ENCODE data around the gene ABI1. TPM values are rescaled to one million over a fixed set of nuclear protein-coding genes. Genes with fewer than 3 reads are reported as not detected.
"Not testable (repeated sequence)": the region's sequence is repeated elsewhere in the genome, so short reads cannot be mapped to it uniquely, and the experiment has no call there.

The ABI1 gene
- total RNA-seq, 1 experiment from 2014 or later = 44.4 TPM

- no peak for DNase-seq (ENCODE audit: low read depth, low spot score)
- in situ Hi-C loops (cut with HindIII; ENCODE audit: low pct_unique_long_range_greater_than_20kb, low sequenced_read_pairs) = no loop called here
Observed at GRCh38 chr10:26790221-26790995, 70.3 kb downstream of the ABI1 start.

GRCh38 chr10:26789779-26790178 lies 71.0 kb downstream of the ABI1 start:
- in situ Hi-C loops (cut with HindIII; ENCODE audit: low pct_unique_long_range_greater_than_20kb, low sequenced_read_pairs); DNase-seq (ENCODE audit: low read depth, low spot score): not testable (repeated sequence)

GRCh38 chr10:26787362-26787761 lies 73.4 kb downstream of the ABI1 start:
- in situ Hi-C loops (cut with HindIII; ENCODE audit: low pct_unique_long_range_greater_than_20kb, low sequenced_read_pairs) = no loop called here
- no peak for DNase-seq (ENCODE audit: low read depth, low spot score)

- in situ Hi-C loops (cut with HindIII; ENCODE audit: low pct_unique_long_range_greater_than_20kb, low sequenced_read_pairs) = no loop called here
Observed at GRCh38 chr10:26781797-26782196, 79.0 kb downstream of the ABI1 start.

GRCh38 chr10:26780793-26781601 lies 79.8 kb downstream of the ABI1 start:
- DNase-seq (ENCODE audit: low read depth, low spot score) = no peak
- in situ Hi-C loops (cut with HindIII; ENCODE audit: low pct_unique_long_range_greater_than_20kb, low sequenced_read_pairs) = no loop called here

More at GRCh38 chr10:26781797-26782196, 79.0 kb downstream of the ABI1 start:
- no peak for DNase-seq (ENCODE audit: low read depth, low spot score)

- no peak for DNase-seq (ENCODE audit: low read depth, low spot score)
- in situ Hi-C loops (cut with HindIII; ENCODE audit: low pct_unique_long_range_greater_than_20kb, low sequenced_read_pairs) = no loop called here
Observed at GRCh38 chr10:26780106-26780792, 80.5 kb downstream of the ABI1 start.

- DNase-seq (ENCODE audit: low read depth, low spot score) = no peak
- in situ Hi-C loops (cut with HindIII; ENCODE audit: low pct_unique_long_range_greater_than_20kb, low sequenced_read_pairs) = no loop called here
Observed at GRCh38 chr10:26779176-26779860, 81.4 kb downstream of the ABI1 start.

GRCh38 chr10:26777686-26778085 lies 83.1 kb downstream of the ABI1 start:
- no peak for DNase-seq (ENCODE audit: low read depth, low spot score)
- in situ Hi-C loops (cut with HindIII; ENCODE audit: low pct_unique_long_range_greater_than_20kb, low sequenced_read_pairs) = no loop called here

GRCh38 chr10:26776258-26776657 lies 84.5 kb downstream of the ABI1 start:
- DNase-seq (ENCODE audit: low read depth, low spot score) = no peak
- in situ Hi-C loops (cut with HindIII; ENCODE audit: low pct_unique_long_range_greater_than_20kb, low sequenced_read_pairs) = no loop called here

GRCh38 chr10:26773633-26774032 lies 87.1 kb downstream of the ABI1 start:
- in situ Hi-C loops (cut with HindIII; ENCODE audit: low pct_unique_long_range_greater_than_20kb, low sequenced_read_pairs) = no loop called here
- no peak for DNase-seq (ENCODE audit: low read depth, low spot score)

- DNase-seq (ENCODE audit: low read depth, low spot score) = no peak
- in situ Hi-C loops (cut with HindIII; ENCODE audit: low pct_unique_long_range_greater_than_20kb, low sequenced_read_pairs) = no loop called here
Observed at GRCh38 chr10:26770069-26770468, 90.7 kb downstream of the ABI1 start.

- no peak for DNase-seq (ENCODE audit: low read depth, low spot score)
- in situ Hi-C loops (cut with HindIII; ENCODE audit: low pct_unique_long_range_greater_than_20kb, low sequenced_read_pairs) = no loop called here
Observed at GRCh38 chr10:26765549-26765948, 95.2 kb downstream of the ABI1 start.

- no peak for DNase-seq (ENCODE audit: low read depth, low spot score)
- in situ Hi-C loops (cut with HindIII; ENCODE audit: low pct_unique_long_range_greater_than_20kb, low sequenced_read_pairs) = no loop called here
Observed at GRCh38 chr10:26759008-26759407, 101.8 kb downstream of the ABI1 start.

GRCh38 chr10:26755443-26755903 lies 105.3 kb downstream of the ABI1 start:
- in situ Hi-C loops (cut with HindIII; ENCODE audit: low pct_unique_long_range_greater_than_20kb, low sequenced_read_pairs) = no loop called here
- peak; percentile 13 for DNase-seq (ENCODE audit: low read depth, low spot score)

- in situ Hi-C loops (cut with HindIII; ENCODE audit: low pct_unique_long_range_greater_than_20kb, low sequenced_read_pairs) = no loop called here
- DNase-seq (ENCODE audit: low read depth, low spot score) = no peak
Observed at GRCh38 chr10:26746061-26746460, 114.7 kb downstream of the ABI1 start.

GRCh38 chr10:26743841-26744240 lies 116.9 kb downstream of the ABI1 start:
- DNase-seq (ENCODE audit: low read depth, low spot score) = no peak
- in situ Hi-C loops (cut with HindIII; ENCODE audit: low pct_unique_long_range_greater_than_20kb, low sequenced_read_pairs) = no loop called here

GRCh38 chr10:26743091-26743490 lies 117.7 kb downstream of the ABI1 start:
- no peak for DNase-seq (ENCODE audit: low read depth, low spot score)
- in situ Hi-C loops (cut with HindIII; ENCODE audit: low pct_unique_long_range_greater_than_20kb, low sequenced_read_pairs) = no loop called here

- in situ Hi-C loops (cut with HindIII; ENCODE audit: low pct_unique_long_range_greater_than_20kb, low sequenced_read_pairs) = no loop called here
- DNase-seq (ENCODE audit: low read depth, low spot score) = no peak
Observed at GRCh38 chr10:26741368-26741767, 119.4 kb downstream of the ABI1 start.

Measured in SK-MEL-5 (cell line).